Uterus (tissue), 4 donors: ENCODE results near the gene CACNA1B. TPM values are rescaled to one million over a fixed set of nuclear protein-coding genes. Genes with fewer than 3 reads are reported as not detected.
"Not testable (repeated sequence)": the region's sequence is repeated elsewhere in the genome, so short reads cannot be mapped to it uniquely, and the experiment has no call there.

Experiments
- DNase-seq, 2 donors: peaks; one replicate each; pipeline ENCODE4 v3.0.0-alpha.2; 2019 to 2020
- H3K27ac ChIP-seq, 2 donors: fragments of 200-600 bp; sonication (generic); 1 replicate in 1 of 2; 2 replicates in 1 of 2; pipeline ENCODE4 v1.5.1; 2016 to 2018
- H3K27me3 ChIP-seq, 2 donors: fragments of 200-600 bp; sonication (generic); one replicate each; pipeline ENCODE4 v1.5.1; 2018 to 2019; ENCODE audit warnings: control low read depth in 1 of 2
- H3K36me3 ChIP-seq, 2 donors: fragments of 200-600 bp; sonication (generic); one replicate each; pipeline ENCODE4 v1.5.1; 2019; ENCODE audit warnings: control low read depth in 1 of 2
- H3K4me1 ChIP-seq, 2 donors: fragments of 200-600 bp; sonication (generic); one replicate each; pipeline ENCODE4 v1.5.1; 2018 to 2019; ENCODE audit warnings: control low read depth in 1 of 2
- H3K4me3 ChIP-seq, 2 donors: fragments of 200-600 bp; sonication (generic); 1 replicate in 1 of 2; 2 replicates in 1 of 2; pipeline ENCODE4 v1.5.1; 2018 to 2019; ENCODE audit warnings: mild to moderate bottlenecking in 1 of 2
- H3K9me3 ChIP-seq, 2 donors: fragments of 200-600 bp; sonication (generic); one replicate each; pipeline ENCODE4 v1.5.1; 2019; ENCODE audit warnings: control low read depth in 1 of 2
- CTCF ChIP-seq, 4 experiments: fragments of 200-600 bp in 2 of 4; fragments of 450-650 bp in 2 of 4; sonication (generic) in 2 of 4; IDR thresholded peaks; one replicate each; pipeline ENCODE4 v1.5.1; 2016 to 2019; ENCODE audit warnings: antibody characterized with exemption in 4 of 4, mild to moderate bottlenecking in 2 of 4, moderate library complexity in 1 of 4
- POLR2A ChIP-seq, 2 donors: fragments of 450-650 bp; IDR thresholded peaks; one replicate each; pipeline ENCODE4 v1.6.1; 2016; ENCODE audit warnings: antibody characterized with exemption in 2 of 2, mild to moderate bottlenecking in 1 of 2, moderate library complexity in 1 of 2
- intact Hi-C: fragments of 100-400 bp; cut with DNase I; formaldehyde crosslinking; loops from one replicate; pipeline ENCODE4 v1.15.1; 2023; ENCODE audit warnings: low total_unique reads
- total RNA-seq, 4 donors: library from RNA; depleted of rRNA in 3 of 4; stranded (reverse); fragments of >200 nt in 3 of 4; gene quantifications; one replicate each; pipeline versions ENCODE4 v1.1.0 to v1.2.4, GENCODE V29; 2014 to 2023
- donor health status: DM: yes; HTN: yes; CAD: no.

The CACNA1B gene
- total RNA-seq, 4 donors from 2014 or later = 0.12 to 0.97 TPM; not detected in 2

DNA sequence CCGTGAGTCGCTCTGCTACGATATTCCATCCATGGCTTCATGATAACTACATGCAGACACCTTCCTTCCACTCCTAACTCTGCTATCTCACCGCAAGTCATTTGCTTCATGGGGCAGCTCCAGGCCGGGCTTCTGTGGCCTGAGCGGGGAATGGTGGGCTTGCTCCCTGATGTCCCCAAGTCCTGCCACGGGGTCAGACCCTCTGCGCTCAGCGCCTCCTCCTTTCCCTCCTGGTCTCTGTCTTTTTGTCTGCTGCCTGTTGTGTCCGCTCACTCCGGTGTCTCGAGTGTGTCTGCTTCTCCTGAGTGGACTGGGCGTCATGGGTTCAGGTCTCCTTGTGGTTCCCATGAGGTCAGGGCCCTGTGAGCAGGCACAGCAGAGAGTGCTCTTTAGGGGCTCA, 139.6 kb downstream of the CACNA1B start:
- Histone ChIP-seq H3K36me3 (no peaks in the 10 kb centered on the region), H3K27ac (no peak overlapping the region), H3K4me1 (no peaks in the 10 kb centered on the region), H3K9me3 (no peaks in the 10 kb centered on the region), H3K27me3 (peaks cover 0 to under 1% of the 10 kb centered on the region in 2 donors), H3K4me3 (no peak overlapping the region)
- TF ChIP-seq CTCF (IDR thresholded peaks at IDR 0.05) = no peak
- no peak for TF ChIP-seq POLR2A (IDR thresholded peaks at IDR 0.05)
- intact Hi-C loops = no loop called here
- DNase-seq = no peak

- intact Hi-C loops, H3K4me3 ChIP-seq, H3K27me3 ChIP-seq, H3K4me1 ChIP-seq, H3K9me3 ChIP-seq, H3K27ac ChIP-seq, DNase-seq, H3K36me3 ChIP-seq: not testable (repeated sequence)
Measured at GRCh38 chr9:138019514-138019913, 141.9 kb downstream of the CACNA1B start.

GRCh38 chr9:138020120-138020794, 142.7 kb downstream of the CACNA1B start:
- TF ChIP-seq CTCF (IDR thresholded peaks at IDR 0.05) (no peak), POLR2A (IDR thresholded peaks at IDR 0.05) (no peak)
- H3K27ac ChIP-seq = no peak overlapping the region
- no peaks in the 10 kb centered on the region for H3K9me3 ChIP-seq
- intact Hi-C loops = no loop called here
- H3K4me1 ChIP-seq = no peaks in the 10 kb centered on the region
- no peak overlapping the region for H3K4me3 ChIP-seq
- peaks cover 0 to 8% of the 10 kb centered on the region in 2 donors for H3K27me3 ChIP-seq
- H3K36me3 ChIP-seq = no peaks in the 10 kb centered on the region
- no peak for DNase-seq

GRCh38 chr9:138020795-138021182, 143.2 kb downstream of the CACNA1B start:
- Histone ChIP-seq H3K4me3 (no peak overlapping the region), H3K27ac (no peak overlapping the region), H3K36me3 (no peaks in the 10 kb centered on the region), H3K4me1 (no peaks in the 10 kb centered on the region), H3K27me3 (peaks cover 0 to 8% of the 10 kb centered on the region in 2 donors), H3K9me3 (no peaks in the 10 kb centered on the region)
- intact Hi-C loops = no loop called here
- DNase-seq = no peak
- TF ChIP-seq POLR2A (IDR thresholded peaks at IDR 0.05) (no peak), CTCF (IDR thresholded peaks at IDR 0.05) (no peak)

GRCh38 chr9:138021251-138022056, 143.9 kb downstream of the CACNA1B start:
- H3K9me3 ChIP-seq = no peaks in the 10 kb centered on the region
- H3K36me3 ChIP-seq = no peaks in the 10 kb centered on the region
- no peak overlapping the region for H3K27ac ChIP-seq
- H3K27me3 ChIP-seq = peaks cover 0 to 8% of the 10 kb centered on the region in 2 donors
- no peak for TF ChIP-seq CTCF (IDR thresholded peaks at IDR 0.05)
- DNase-seq = no peak
- intact Hi-C loops = no loop called here
- H3K4me3 ChIP-seq = no peak overlapping the region
- H3K4me1 ChIP-seq = no peaks in the 10 kb centered on the region
